Activated CD8-positive, alpha-beta memory T cell treated with anti-CD3 and anti-CD28 coated beads for 36 hours (primary cell): ENCODE measurements around the gene BRSK2. TPM values are rescaled to one million over a fixed set of nuclear protein-coding genes. Genes with fewer than 3 reads are reported as not detected.

Experiments
- CTCF ChIA-PET: fragments of 350-600 bp; sonication (Branson Sonifier 250); formaldehyde crosslinking; loops from one replicate; lab custom pipeline; 2021; ENCODE audit warnings: antibody characterized with exemption; lab: Charles Lee
- POLR2A ChIA-PET: fragments of 350-600 bp; sonication (Branson Sonifier 250); formaldehyde crosslinking; loops from one replicate; lab custom pipeline; 2021; ENCODE audit warnings: antibody characterized with exemption; lab: Charles Lee
- total RNA-seq, 2 experiments: library from RNA; stranded (reverse); gene quantifications; one replicate each; pipeline ENCODE4 v1.2.3, GENCODE V29; 2021

BRSK2 gene
- total RNA-seq, 2 experiments from 2014 or later: 0.71 to 1.3 TPM

- CTCF ChIA-PET: no interaction called here
- POLR2A ChIA-PET: no interaction called here
Observed at GRCh38 chr11:1444321-1444720, 54.6 kb downstream of the BRSK2 start.

- ChIA-PET CTCF (no interaction called here), POLR2A (no interaction called here)
Observed at GRCh38 chr11:1444823-1445422, 55.2 kb downstream of the BRSK2 start.

GRCh38 chr11:1445741-1446445, 56.2 kb downstream of the BRSK2 start:
- CTCF ChIA-PET: no interaction called here
- POLR2A ChIA-PET: no interaction called here

GRCh38 chr11:1446623-1447022, 56.9 kb downstream of the BRSK2 start:
- ChIA-PET POLR2A (no interaction called here), CTCF (no interaction called here)

GRCh38 chr11:1447845-1448825, 58.4 kb downstream of the BRSK2 start:
- ChIA-PET CTCF (no interaction called here), POLR2A (no interaction called here)

GRCh38 chr11:1448882-1449281, 59.1 kb downstream of the BRSK2 start:
- ChIA-PET CTCF (no interaction called here), POLR2A (no interaction called here)

GRCh38 chr11:1449490-1450243, 59.9 kb downstream of the BRSK2 start:
- POLR2A ChIA-PET: no interaction called here

GRCh38 chr11:1450344-1450875, 60.7 kb downstream of the BRSK2 start:
- ChIA-PET POLR2A (no interaction called here), CTCF (no interaction called here)

More at GRCh38 chr11:1449490-1450243, 59.9 kb downstream of the BRSK2 start:
- CTCF ChIA-PET: no interaction called here

- ChIA-PET CTCF (no interaction called here), POLR2A (no interaction called here)
Observed at GRCh38 chr11:1450949-1451710, 61.4 kb downstream of the BRSK2 start.

GRCh38 chr11:1451781-1452470, 62.2 kb downstream of the BRSK2 start:
- ChIA-PET CTCF (no interaction called here), POLR2A (no interaction called here)

GRCh38 chr11:1452744-1453143, 63.0 kb downstream of the BRSK2 start:
- POLR2A ChIA-PET: no interaction called here
- CTCF ChIA-PET: no interaction called here

GRCh38 chr11:1453611-1454034, 63.9 kb downstream of the BRSK2 start:
- POLR2A ChIA-PET: no interaction called here
- CTCF ChIA-PET: no interaction called here

GRCh38 chr11:1454576-1454975, 64.8 kb downstream of the BRSK2 start:
- CTCF ChIA-PET: no interaction called here

GRCh38 chr11:1455032-1455762, 65.5 kb downstream of the BRSK2 start:
- ChIA-PET CTCF (no interaction called here), POLR2A (no interaction called here)

More at GRCh38 chr11:1454576-1454975, 64.8 kb downstream of the BRSK2 start:
- POLR2A ChIA-PET: no interaction called here

GRCh38 chr11:1455763-1456060, 66.0 kb downstream of the BRSK2 start:
- CTCF ChIA-PET: no interaction called here

GRCh38 chr11:1456176-1456575, 66.4 kb downstream of the BRSK2 start:
- POLR2A ChIA-PET: no interaction called here
- CTCF ChIA-PET: no interaction called here

More at GRCh38 chr11:1455763-1456060, 66.0 kb downstream of the BRSK2 start:
- POLR2A ChIA-PET: no interaction called here

GRCh38 chr11:1456596-1457325, 67.0 kb downstream of the BRSK2 start:
- ChIA-PET POLR2A (no interaction called here), CTCF (no interaction called here)
